ENCODE results near the gene ADCY2.

The ADCY2 gene

DNA sequence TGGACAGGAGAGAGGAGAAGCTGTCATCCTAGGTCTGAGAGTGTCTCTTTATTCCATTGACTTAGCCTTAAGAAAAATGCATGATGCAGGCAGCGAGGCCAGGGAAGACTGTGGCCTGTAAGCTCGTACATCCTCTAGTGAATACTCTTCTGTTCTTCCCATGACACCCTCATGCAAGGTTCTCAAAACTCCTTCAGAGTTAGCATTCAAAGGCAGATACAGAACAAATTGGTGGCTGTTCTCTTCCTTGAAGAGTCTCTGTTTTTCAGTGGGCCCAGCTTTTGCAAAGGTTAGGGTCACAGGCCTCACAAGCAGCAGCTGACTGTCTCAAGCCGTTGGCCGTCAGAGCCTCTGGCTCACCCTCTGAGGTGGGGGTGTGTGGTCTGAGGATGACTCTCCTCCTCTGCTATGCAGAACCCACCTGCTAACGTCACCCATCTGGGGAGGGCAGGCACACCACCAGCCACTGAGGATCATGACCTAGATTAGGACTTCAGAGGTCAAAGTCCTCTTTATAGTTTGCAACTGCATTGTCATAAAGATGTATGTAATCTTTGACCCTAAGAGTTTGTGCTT is 15.1 kb downstream of the ADCY2 start:
- H3K4me3 ChIP-seq (replicated peaks; ENCODE audit: low read depth, low read length) = no peak overlapping the region
- TF ChIP-seq, protein P1, sequence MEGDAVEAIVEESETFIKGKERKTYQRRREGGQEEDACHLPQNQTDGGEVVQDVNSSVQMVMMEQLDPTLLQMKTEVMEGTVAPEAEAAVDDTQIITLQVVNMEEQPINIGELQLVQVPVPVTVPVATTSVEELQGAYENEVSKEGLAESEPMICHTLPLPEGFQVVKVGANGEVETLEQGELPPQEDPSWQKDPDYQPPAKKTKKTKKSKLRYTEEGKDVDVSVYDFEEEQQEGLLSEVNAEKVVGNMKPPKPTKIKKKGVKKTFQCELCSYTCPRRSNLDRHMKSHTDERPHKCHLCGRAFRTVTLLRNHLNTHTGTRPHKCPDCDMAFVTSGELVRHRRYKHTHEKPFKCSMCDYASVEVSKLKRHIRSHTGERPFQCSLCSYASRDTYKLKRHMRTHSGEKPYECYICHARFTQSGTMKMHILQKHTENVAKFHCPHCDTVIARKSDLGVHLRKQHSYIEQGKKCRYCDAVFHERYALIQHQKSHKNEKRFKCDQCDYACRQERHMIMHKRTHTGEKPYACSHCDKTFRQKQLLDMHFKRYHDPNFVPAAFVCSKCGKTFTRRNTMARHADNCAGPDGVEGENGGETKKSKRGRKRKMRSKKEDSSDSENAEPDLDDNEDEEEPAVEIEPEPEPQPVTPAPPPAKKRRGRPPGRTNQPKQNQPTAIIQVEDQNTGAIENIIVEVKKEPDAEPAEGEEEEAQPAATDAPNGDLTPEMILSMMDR (IDR thresholded peaks at IDR 0.05; ENCODE audit: low read depth, low read length, missing control alignments) = no peak
- no peak for DNase-seq (ENCODE audit: extremely low read depth, low read depth)

DNA sequence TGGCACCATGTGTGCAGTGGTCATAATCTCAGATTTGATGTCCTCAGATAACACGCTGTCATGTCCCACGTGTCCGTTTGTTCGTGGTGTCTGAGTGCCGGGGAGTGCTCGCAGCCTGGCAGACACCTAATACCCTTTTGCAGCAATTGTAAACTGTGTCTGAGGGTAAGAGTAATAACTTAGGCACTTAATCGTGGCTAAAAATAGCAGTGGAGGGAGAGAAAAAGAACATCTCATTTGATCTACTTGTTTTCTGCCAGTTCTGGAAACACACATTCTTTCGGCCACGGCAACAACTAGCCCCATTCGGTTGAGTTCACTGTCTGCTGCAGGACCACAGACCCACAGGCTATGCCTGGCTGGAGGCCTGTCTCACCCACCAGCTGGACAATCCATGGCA is 16.5 kb downstream of the ADCY2 start:
- TF ChIP-seq, protein P1 (IDR thresholded peaks at IDR 0.05; ENCODE audit: low read depth, low read length, missing control alignments) = no peak
- no peak for DNase-seq (ENCODE audit: extremely low read depth, low read depth)
- H3K4me3 ChIP-seq (replicated peaks; ENCODE audit: low read depth, low read length) = no peak overlapping the region

DNA sequence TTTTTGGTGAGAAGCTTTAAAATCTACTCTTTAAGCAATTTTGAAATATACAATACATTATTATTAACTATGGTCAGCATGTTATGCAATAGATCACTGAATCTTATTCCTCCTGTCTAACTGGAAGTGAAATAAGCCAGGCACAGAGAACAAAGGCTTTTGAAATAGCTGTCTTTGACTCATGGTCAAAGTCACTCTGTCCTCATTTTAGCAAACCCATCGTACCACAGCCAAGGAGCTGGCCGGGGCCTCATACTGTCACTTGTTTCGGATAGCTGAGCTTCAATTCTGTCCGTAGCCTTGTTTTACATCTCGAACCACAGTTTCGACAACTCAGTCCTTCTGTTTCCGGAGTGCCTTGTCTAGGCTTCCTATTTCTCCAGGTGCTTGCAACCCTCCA is 19.2 kb downstream of the ADCY2 start:
- H3K4me3 ChIP-seq (replicated peaks; ENCODE audit: low read depth, low read length) = no peak overlapping the region
- DNase-seq (ENCODE audit: extremely low read depth, low read depth) = no peak
- TF ChIP-seq, protein P1 (IDR thresholded peaks at IDR 0.05; ENCODE audit: low read depth, low read length, missing control alignments) = no peak

DNA sequence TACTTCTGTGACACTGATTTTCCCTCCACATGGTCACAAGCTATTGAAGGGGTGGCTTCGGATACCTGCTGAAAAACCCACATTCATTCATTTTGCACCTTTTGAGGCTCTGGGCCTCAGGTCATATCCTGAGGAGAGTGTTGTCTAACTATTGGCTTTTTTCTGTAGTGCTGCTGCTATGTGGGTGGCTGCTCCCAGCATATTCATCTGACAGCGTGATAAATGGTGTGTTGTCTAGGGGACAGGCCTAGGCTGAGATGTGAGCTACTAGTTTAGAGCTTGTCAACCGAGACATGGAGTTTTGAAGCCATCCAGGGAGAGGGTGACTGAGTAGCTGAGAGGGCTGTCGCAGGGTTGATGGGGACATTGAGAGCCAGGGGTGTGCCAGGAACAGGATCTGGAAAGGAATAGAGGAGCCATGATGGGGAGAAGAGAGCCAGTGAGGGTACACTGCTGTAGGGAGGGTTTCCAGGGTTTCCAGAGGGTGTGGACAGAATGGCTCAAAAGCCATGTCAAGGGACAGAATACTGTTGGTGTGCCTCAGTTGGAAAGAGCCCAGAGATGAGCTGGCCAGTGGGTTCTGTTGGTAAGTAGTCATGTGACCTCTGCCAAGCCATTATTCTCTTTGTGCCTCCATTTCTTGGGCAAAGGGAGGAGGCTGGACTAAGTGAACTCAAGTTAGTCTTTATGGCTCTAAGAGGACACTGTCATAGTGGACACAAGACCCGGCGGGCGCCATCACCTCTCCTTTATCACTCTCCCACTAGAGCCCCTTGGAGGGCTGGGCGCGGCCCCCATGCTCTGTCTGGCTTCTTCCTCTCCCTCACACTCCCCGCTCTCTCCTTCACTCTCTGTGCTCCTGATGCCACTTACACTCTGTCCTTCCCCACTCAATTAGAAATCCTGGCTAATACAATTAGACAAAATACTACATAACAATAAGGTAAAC is 19.9 kb downstream of the ADCY2 start:
- no peak overlapping the region for H3K4me3 ChIP-seq (replicated peaks; ENCODE audit: low read depth, low read length)
- no peak for DNase-seq (ENCODE audit: extremely low read depth, low read depth)
- TF ChIP-seq, protein P1 (IDR thresholded peaks at IDR 0.05; ENCODE audit: low read depth, low read length, missing control alignments) = no peak

DNA sequence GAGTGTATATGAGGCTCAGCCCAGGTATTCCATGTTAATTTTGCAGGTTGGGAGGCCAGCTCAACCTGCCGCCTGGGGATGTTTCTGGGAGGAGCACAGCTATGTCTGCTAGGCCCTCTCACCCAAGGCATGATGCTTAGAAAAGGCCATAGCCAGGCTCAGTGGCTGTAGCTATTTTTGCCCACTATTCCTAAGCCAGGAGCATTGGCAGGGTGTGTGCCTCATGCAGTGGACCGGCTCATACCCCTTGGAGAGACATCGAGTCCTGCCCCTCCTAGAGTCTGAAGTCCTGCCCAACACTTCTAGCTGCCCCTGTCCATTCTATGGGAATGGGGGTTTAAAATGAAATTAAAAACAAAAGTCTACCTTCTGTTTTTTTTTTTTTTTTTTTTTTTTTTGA is 22.3 kb downstream of the ADCY2 start:
- no peak overlapping the region for H3K4me3 ChIP-seq (replicated peaks; ENCODE audit: low read depth, low read length)
- no peak for DNase-seq (ENCODE audit: extremely low read depth, low read depth)
- TF ChIP-seq, protein P1 (IDR thresholded peaks at IDR 0.05; ENCODE audit: low read depth, low read length, missing control alignments) = no peak

DNA sequence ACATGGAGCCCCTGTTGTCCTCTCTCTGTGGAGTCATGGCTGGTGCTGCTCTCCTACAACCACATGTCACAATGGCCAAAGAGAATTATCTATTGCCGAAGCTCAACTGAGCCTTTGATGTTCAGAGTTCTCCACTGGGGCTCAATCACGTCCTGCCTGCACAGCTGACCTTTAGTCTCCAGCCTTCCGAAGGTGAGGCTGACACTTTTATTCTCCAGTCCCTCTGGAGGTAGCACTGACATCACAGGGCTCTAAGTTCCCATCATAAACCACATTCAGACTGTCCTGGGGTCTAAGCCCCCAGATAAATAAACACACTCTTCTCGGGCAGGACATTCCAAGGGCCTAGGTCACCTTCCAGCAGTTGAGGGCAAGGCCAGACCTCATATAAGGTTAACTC is 23.4 kb downstream of the ADCY2 start:
- DNase-seq (ENCODE audit: extremely low read depth, low read depth) = no peak
- TF ChIP-seq, protein P1 (IDR thresholded peaks at IDR 0.05; ENCODE audit: low read depth, low read length, missing control alignments) = no peak
- H3K4me3 ChIP-seq (replicated peaks; ENCODE audit: low read depth, low read length) = no peak overlapping the region
